GM18519 (cell line): ENCODE measurements around the gene KRTAP5-7.
"Not testable (repeated sequence)": the region's sequence is repeated elsewhere in the genome, so short reads cannot be mapped to it uniquely, and the experiment has no call there.

ENCODE experiments used
- ATAC-seq: cut with Tn5 transposase; IDR thresholded peaks from one replicate; pipeline ENCODE4 v1.9.1; 2021; ENCODE audit warnings: mild to moderate bottlenecking, moderate library complexity; ENCODE audit not compliant: unreplicated experiment, low FRiP score

Gene KRTAP5-7

GRCh38 chr11:71530602-71531001, 3.5 kb downstream of the KRTAP5-7 start:
- no peak for ATAC-seq

GRCh38 chr11:71532036-71532610, 5.1 kb downstream of the KRTAP5-7 start:
- ATAC-seq: no peak

GRCh38 chr11:71534711-71535608, 7.9 kb downstream of the KRTAP5-7 start:
- not testable (repeated sequence) for ATAC-seq

- no peak for ATAC-seq
Observed at GRCh38 chr11:71535825-71536224, 8.8 kb downstream of the KRTAP5-7 start.

- ATAC-seq: no peak
Observed at GRCh38 chr11:71537537-71537936, 10.5 kb downstream of the KRTAP5-7 start.

GRCh38 chr11:71537977-71538665, 11.1 kb downstream of the KRTAP5-7 start, which contains the start of gene KRTAP5-8:
Gene KRTAP5-8 (plus strand): TSS chr11:71538025. CDS start chr11:71538056, 31 bp downstream.
- ATAC-seq: not testable (repeated sequence)

- ATAC-seq: no peak
Observed at GRCh38 chr11:71538666-71538990, 11.6 kb downstream of the KRTAP5-7 start.

GRCh38 chr11:71539017-71539416, 11.9 kb downstream of the KRTAP5-7 start:
- no peak for ATAC-seq

- ATAC-seq: not testable (repeated sequence)
Observed at GRCh38 chr11:71539971-71540370, 12.9 kb downstream of the KRTAP5-7 start.

GRCh38 chr11:71540521-71541304, 13.6 kb downstream of the KRTAP5-7 start:
- ATAC-seq: not testable (repeated sequence)

GRCh38 chr11:71542382-71542781, 15.3 kb downstream of the KRTAP5-7 start:
- no peak for ATAC-seq

- ATAC-seq: no peak
Observed at GRCh38 chr11:71542879-71543777, 16.1 kb downstream of the KRTAP5-7 start.

- ATAC-seq: no peak
Observed at GRCh38 chr11:71543866-71544265, 16.8 kb downstream of the KRTAP5-7 start.

GRCh38 chr11:71544525-71545214, 17.6 kb downstream of the KRTAP5-7 start:
- no peak for ATAC-seq

GRCh38 chr11:71545405-71545966, 18.4 kb downstream of the KRTAP5-7 start:
- ATAC-seq: no peak

GRCh38 chr11:71548120-71548519, 21.1 kb downstream of the KRTAP5-7 start, which contains the start of gene KRTAP5-9:
Gene KRTAP5-9 (plus strand): TSS chr11:71548420. CDS start chr11:71548658, 238 bp downstream.
- no peak for ATAC-seq

GRCh38 chr11:71548716-71549151, 21.7 kb downstream of the KRTAP5-7 start:
- ATAC-seq: no peak

- ATAC-seq: no peak
Observed at GRCh38 chr11:71551711-71552110, 24.6 kb downstream of the KRTAP5-7 start.
